ENCODE measurements around the gene ATP10B.
"Not testable (repeated sequence)": the region's sequence is repeated elsewhere in the genome, so short reads cannot be mapped to it uniquely, and the experiment has no call there.

Gene ATP10B

DNA sequence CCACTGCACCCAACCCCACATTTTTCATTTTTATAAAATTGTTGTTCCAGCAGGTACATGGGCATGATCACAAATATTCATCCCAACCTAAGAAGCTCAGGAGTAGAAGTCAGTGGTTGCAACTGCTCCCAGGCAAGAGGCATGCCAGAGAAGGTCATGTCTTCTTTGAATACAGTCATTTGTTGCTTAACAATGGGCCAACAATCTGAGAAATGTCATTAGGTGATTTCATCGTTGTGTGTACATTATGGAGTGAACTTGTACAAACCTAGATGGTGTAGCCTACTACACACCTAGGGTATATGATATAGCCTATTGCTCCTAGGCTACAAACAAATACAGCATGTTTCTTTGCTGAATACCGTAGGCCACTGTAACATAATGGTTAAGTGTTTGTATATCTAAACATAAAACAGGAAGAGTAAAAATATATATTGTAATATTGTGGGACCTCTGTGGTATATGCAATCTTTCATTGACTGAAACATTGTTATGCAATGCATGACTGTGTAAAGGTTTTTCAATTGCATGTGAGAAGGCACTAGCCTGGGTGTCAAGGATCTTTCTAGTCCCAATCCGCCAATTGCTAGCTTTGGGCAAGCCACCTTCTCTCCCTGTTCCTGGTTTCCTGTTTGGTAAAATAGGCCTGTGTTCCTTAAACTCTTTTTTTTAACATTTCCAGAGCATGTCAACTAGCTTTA lies 27.6 kb downstream of the ATP10B start:
- DNase-seq (ENCODE audit: insufficient read length, low spot score), result no peak
- FAIRE-seq, result no peak

GRCh38 chr5:160812996-160813395 lies 39.0 kb downstream of the ATP10B start:
- DNase-seq (ENCODE audit: insufficient read length, low spot score); FAIRE-seq: not testable (repeated sequence)

- DNase-seq (ENCODE audit: insufficient read length, low spot score) (no peak), FAIRE-seq (no peak)
Observed at GRCh38 chr5:160805376-160805775, 46.6 kb downstream of the ATP10B start.

- no peak for DNase-seq (ENCODE audit: insufficient read length, low spot score)
- no peak for FAIRE-seq
Observed at GRCh38 chr5:160802592-160802991, 49.4 kb downstream of the ATP10B start.

- FAIRE-seq (no peak), DNase-seq (ENCODE audit: insufficient read length, low spot score) (no peak)
Observed at GRCh38 chr5:160800375-160801275, 51.4 kb downstream of the ATP10B start.

GRCh38 chr5:160799184-160799583 lies 52.8 kb downstream of the ATP10B start:
- FAIRE-seq (no peak), DNase-seq (ENCODE audit: insufficient read length, low spot score) (no peak)

GRCh38 chr5:160797020-160797419 lies 55.0 kb downstream of the ATP10B start:
- DNase-seq (ENCODE audit: insufficient read length, low spot score) (no peak), FAIRE-seq (no peak)

- FAIRE-seq, result no peak
Observed at GRCh38 chr5:160793530-160793899, 58.5 kb downstream of the ATP10B start.

DNA sequence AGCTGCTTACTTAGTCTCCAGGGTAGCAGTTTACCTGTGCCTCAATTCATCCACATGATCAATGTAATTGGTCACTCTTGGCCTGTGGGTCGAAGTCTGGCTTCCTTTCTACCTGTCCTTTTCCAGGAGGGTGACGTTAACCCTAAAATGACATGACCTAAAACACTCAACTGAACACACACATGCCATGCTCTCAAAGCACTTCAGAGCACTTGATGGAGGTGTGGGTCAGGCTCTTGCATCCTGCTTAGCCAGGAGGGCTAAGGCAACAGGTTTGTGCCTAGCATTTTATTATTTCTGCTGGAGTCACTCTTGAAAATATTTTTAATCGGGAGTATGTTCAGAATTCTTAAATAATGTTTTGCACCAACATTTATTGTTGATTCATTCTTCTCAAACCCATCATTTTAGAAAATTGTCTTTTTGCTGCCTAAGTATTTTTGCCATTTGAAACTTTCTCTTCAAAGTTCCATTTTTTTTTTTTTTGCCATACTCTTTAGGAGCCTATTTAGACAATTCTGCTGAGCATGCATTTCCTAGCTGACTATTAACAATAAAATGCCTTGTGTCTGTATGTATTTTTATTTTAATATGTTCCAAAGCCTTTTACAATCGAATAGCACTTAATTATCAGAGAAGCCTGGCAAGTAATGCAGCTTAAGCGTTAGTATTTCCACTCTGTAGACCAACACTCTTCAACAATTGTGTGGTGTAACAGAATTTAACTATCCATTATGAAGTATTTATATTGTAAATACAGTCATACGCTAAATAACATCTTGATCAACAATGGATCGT lies 59.1 kb downstream of the ATP10B start:
- FAIRE-seq, result peak; percentile 33

More at GRCh38 chr5:160793530-160793899, 58.5 kb downstream of the ATP10B start:
- DNase-seq (ENCODE audit: insufficient read length, low spot score), result no peak

GRCh38 chr5:160792281-160792680 lies 59.7 kb downstream of the ATP10B start:
- DNase-seq (ENCODE audit: insufficient read length, low spot score), result no peak
- FAIRE-seq, result no peak

More for the DNA sequence above, 59.1 kb downstream of the ATP10B start:
- no peak for DNase-seq (ENCODE audit: insufficient read length, low spot score)

DNA sequence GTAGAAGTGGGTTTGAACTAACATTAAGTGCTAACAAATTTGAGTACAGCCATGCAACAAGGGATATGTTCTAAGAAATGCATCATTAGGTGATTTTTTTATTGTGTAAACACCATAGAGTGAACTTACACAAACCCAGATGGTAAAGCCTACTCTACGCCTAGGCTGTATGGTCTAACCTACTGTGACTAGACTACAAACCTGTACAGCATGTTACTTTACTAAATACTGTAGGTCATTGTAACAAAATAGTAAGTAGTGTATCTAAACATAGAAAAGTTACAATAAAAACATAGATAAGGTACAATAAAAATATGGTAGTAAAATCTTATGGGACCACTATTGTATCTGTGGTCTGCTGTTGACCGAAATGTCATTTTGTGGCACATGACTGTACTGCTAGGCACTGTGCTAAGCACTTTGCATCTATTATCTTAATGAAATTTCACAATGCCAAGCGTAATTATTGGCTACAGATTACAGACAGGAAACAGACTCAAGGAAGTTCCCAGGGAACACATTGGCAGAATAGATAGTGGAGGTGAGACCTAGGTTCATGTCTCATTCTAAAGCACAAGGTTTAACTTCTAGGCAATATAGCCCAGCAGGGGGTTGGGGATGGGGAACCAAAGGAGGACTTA lies 62.7 kb downstream of the ATP10B start:
- FAIRE-seq (no peak), DNase-seq (ENCODE audit: insufficient read length, low spot score) (no peak)

- no peak for FAIRE-seq
Observed at GRCh38 chr5:160788102-160788660, 63.8 kb downstream of the ATP10B start.

GRCh38 chr5:160787240-160787639 lies 64.8 kb downstream of the ATP10B start:
- DNase-seq (ENCODE audit: insufficient read length, low spot score) (no peak), FAIRE-seq (peak; percentile 54)

More at GRCh38 chr5:160788102-160788660, 63.8 kb downstream of the ATP10B start:
- no peak for DNase-seq (ENCODE audit: insufficient read length, low spot score)

- FAIRE-seq, result no peak
- no peak for DNase-seq (ENCODE audit: insufficient read length, low spot score)
Observed at GRCh38 chr5:160774666-160775315, 77.2 kb downstream of the ATP10B start.

- FAIRE-seq (no peak), DNase-seq (ENCODE audit: insufficient read length, low spot score) (no peak)
Observed at GRCh38 chr5:160773646-160774410, 78.2 kb downstream of the ATP10B start.

GRCh38 chr5:160772854-160773253 lies 79.2 kb downstream of the ATP10B start:
- FAIRE-seq, result no peak
- DNase-seq (ENCODE audit: insufficient read length, low spot score), result no peak

DNA sequence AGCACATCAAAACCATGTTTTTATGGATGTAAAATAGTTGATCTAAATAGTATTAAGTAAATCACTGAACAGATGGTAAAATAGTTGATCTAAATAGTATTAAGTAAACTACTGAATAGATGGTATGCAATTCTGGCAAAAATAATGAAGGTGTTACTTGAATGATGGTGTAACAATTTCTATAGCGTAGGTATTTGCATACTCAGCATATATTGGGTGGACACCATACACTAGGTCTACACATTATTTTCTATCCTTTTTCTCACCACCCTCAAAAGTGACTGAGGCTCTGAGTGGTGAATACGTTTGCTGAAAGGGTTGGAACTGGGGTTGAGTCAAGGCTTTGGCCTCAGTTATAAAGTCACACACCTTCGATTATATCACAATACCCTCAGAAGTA lies 81.3 kb downstream of the ATP10B start:
- DNase-seq (ENCODE audit: insufficient read length, low spot score) (no peak), FAIRE-seq (no peak)

- FAIRE-seq, result no peak
- DNase-seq (ENCODE audit: insufficient read length, low spot score), result no peak
Observed at GRCh38 chr5:160769301-160769700, 82.7 kb downstream of the ATP10B start.

- no peak for FAIRE-seq
- no peak for DNase-seq (ENCODE audit: insufficient read length, low spot score)
Observed at GRCh38 chr5:160767062-160767461, 84.9 kb downstream of the ATP10B start.

All from GM19239 (cell line).